ENCODE measurements around the gene B3GALT5.
"Not testable (repeated sequence)": the region's sequence is repeated elsewhere in the genome, so short reads cannot be mapped to it uniquely, and the experiment has no call there.

Gene B3GALT5

DNA sequence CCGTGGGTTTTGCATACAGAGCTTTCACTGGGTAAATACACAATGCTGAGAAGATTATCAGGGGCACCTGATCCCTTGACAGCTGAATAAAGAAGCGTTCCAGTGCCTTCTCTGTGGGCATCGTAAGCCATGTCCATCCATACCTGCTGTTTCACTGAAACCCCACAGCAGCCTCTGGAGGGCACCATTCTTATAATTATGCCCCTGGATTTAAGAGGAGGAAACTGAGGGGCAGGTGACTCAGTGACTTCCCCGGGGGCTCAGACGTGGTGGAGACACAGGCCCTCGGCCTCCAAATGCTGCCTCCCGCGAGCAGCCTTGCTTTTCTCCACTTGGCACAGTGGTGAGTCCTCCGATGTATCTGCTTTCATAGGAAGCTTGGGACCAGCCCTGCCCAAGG, 56.7 kb downstream of the B3GALT5 start:
- no peak for DNase-seq

DNA sequence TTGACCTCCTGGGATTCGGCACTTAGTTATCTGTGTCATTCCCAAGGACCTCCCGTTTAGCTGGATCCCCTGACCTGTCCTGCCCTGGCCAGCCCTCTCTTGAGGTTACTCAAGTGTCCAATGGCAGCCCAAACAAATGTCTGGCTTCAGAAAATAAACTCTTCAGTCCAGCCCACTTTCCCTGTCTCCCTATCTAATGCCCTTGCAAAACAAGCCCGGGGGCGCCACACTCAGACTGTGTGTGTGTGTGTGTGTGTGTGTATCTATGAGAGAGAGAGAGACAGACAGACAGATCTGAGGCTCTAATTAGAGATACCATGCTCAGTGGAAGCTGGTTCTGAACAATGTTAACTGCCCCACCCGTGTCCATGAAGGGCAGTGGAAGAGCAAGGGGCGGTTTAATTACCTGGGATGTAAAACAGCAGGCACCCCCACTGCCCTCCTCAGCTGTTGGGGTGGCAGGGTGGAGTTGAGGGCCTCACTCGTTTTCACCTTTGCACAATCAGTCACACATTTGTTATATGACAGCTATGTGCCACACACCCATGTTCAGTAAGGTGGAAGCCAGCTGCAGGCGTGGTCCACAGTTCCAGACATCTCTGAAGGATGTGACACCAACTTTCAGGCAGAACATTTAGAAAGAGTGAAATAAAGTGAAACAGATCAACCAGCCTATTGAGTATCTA, 57.4 kb downstream of the B3GALT5 start:
- DNase-seq, result no peak

DNA sequence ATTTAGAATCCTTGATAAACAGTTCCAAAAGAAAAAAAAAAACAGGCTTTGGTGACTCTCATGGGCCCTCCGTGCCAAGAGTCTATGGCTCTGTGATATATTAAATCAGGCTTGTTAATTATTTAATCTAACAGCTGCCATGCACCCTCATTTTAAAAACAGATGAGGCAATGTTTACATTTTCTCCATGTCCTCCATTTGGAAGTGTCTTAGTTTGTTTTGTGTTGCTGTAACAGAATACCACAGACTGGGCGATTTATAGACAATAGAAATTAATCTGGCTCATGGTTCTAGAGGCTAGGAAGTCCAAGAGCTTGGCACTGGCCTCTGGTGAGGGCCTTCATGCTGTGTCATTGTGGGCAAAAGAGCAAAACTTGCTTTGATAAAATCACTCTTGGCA, 58.0 kb downstream of the B3GALT5 start:
- no peak for DNase-seq

DNA sequence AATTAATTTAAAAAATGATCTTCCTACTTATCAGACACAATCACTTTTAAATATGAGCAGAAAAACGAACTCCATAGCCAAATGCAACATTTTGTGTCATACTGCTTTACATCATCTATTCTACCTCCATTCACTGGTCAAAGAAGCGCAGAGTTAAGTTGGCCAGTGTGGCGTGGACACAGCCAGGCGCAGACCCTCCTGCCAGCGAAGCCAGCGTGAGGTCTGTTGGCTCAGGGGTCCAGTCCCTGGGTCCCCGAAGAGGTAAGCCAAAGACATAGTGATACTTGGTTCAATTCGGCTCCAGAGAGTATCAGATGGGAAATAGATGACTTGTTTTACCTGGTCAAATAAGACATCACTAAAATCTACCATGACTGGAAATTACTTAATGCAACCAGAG, 59.2 kb downstream of the B3GALT5 start:
- no peak for DNase-seq

DNA sequence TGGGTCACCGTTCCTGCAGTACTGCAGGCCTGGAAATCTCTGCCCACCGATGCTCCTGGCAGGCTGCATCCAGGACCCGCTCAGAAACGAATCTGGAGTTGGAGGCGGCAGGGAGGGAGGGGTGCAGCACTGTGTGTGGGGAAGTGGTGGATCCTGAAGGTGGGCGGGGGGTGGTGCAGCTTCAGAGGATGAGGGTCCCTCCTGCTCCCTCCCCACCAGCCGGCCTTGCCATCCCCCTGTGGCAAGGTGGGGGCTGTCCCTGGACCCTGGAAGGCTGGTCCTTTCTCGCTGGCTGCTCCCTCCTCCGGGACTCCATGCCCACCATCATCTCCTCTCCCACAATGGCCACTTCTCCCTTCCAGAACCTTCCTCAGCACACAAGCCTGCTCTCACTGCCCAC, 60.4 kb downstream of the B3GALT5 start:
- no peak for DNase-seq

DNA sequence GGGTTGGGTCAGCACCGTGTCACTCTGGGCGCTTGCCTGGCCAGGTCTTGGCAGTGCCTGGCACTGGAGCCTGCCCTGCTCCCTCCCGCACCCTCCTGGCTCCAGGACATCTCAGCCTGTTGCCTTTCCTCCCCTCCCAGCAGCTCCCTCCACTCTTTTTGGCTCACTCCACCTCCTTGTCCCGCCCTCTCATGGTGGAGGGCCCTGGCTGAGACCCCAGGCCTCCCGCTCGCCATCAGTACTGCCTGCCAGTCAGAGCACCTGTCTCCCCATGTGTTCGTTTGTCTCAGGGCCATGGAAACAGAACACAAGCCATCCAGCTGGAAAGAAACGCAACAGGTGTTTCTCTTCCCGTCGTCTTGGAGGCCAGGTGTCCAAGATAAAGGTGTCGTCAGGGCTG, 61.0 kb downstream of the B3GALT5 start:
- DNase-seq, result no peak

DNA sequence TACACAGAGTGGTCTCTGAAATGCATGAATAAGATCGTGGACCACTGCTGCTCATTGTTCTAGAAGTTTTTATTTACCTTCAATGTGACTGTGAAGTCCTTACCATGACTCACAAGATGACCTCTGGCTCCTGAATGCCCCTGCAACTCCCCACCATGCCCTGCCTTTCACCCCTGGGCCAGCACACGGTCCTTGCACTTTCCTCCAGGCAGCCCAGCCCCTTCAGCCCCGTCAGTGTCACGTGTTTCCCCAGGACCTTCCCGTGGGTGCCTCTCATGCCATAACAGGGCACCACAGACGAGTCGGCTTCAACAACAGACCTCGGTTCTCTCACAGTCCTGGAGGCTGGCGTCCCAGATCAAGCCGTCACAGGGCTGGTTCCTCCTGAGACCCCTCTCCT, 62.1 kb downstream of the B3GALT5 start:
- DNase-seq, result no peak

DNA sequence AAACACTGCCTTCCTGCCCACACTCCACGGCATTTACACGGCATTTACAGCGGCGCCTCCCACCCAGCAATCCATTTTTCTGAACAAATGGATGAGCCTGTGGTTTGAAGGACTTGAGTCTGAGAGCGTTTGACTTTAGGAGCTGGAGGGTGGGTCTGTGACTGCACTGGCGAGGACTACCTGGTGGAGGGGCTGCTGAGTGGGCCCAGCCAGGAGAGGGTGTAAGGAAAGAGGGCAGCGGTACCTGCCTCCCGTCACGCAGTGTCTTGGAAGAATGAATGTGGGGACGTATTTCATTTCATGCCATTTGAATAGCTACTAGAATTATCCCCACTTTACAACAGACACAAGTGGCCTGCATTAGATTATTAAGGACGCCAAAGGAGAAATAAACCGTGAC, 62.9 kb downstream of the B3GALT5 start:
- no peak for DNase-seq

DNA sequence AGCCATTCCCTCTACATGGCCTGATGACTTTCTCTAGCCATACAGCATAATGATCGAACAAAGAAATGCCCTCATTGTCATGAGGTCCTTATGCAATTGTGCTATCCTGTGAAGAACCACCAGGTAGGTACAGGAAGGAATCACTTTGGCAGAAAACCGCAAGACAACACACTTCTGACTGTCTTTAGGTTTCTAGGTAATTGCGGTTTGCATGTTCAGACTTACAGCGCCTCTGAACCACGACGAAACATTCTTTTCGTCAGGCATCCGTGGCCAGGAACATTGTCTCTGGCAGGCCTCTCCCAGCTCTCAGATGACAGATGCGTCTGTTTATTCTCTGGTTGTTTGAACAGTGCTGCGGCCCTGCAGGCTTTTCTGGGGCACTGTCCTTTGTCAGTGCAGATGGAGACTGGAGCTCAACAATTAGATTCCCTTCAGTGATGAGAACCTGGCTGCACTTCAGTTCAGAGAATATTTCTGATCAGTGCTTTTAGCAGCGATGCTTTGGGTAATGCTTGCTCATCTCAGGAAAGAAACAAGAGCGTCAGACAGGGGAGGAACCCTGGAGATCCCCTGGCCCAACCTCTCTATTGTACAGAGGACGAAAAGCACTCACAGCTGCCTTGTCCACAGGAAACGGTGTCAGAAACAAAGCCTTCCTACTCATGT, 63.4 kb downstream of the B3GALT5 start:
- peak; percentile 3 for DNase-seq

DNA sequence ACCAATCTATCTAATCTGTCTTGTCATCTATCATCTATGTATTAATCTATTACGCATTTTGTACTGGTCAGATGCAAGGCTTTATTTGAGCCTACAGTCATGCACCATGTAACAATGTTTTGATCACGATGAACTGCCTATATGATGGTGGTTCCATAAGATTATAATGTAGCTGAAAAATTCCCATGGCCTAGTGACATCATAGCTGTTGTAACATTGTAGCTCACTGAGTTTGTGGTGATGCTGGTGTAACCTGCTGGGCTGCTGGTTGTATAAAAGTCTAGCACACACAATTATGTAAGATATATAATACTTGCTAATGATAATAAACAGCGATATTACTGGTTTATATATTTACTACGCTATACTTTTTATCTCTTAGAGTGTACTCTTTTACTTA, 67.5 kb downstream of the B3GALT5 start:
- no peak for DNase-seq

DNA sequence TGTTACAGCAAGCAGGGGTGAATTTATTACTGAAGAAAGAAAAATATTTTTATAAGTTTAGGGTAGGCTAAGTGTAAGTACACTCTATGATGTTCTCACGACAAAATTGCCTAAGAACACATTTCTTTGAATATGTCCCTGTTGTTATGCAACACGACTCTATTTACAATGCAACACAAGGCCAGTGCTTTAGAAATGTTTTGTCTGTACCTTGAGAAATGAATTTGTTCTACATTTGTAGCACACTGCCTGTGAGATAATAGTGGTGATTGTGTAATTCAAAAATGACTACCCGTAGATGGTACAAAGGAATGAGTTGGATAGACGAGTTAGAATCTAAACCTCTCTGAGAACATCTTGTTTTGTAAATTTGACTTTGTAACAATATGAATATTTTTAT, 68.5 kb downstream of the B3GALT5 start:
- no peak for DNase-seq

DNA sequence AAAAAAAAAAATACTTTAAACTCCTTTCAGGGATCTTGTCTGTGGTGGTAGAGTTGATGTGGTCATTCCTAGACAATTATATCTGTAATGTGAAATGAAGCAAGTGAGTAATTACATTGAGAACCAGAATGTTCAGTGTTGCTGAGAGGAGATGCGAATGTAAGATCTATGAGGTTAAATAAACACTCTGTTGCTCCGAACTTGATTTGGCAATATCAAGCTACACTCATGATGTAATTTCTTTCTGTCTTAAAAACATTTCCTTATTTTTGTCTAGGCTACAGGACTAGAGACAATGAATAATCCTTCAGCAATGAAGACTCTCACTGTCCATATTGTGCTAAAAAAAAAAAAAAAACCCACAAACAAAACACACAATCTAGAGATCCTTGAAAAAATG, 69.1 kb downstream of the B3GALT5 start:
- no peak for DNase-seq

DNA sequence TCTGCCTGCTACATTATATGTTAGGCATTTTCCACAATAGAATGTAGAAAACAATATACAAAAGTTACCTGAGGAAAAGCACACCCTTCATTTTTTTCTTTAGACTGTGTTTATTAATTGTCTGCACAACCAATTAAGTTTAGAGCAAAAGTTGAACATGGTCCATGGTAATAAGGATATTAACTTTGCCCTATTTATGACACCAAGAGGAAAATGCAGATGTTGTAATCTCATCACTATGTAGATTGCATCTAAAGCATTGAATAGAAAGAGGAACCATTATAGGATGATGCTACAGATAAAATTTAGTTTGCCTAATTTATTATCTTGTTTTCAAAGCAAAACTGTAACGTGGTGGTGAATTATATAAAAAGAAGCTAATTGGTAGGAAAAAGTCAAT, 72.5 kb downstream of the B3GALT5 start:
- DNase-seq, result no peak

DNA sequence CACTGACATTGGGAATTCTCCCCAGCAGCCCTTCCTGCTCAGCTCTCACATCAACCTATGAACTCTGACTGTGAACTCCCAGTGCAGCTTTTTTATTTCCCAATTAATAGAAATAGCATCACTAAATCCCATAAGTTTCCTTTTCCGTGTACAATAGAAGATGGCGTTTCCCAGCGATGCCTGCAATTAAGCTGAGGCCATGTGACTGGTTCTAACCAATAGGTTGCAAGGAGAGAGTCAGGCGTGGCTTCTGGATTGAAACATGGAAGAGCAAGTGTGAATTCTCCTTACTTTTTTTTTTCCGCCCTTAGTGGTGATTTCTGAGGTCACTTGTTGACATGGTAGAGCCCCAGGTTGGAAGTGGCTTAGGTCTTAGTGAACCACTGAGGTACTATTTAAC, 73.3 kb downstream of the B3GALT5 start:
- no peak for DNase-seq

DNA sequence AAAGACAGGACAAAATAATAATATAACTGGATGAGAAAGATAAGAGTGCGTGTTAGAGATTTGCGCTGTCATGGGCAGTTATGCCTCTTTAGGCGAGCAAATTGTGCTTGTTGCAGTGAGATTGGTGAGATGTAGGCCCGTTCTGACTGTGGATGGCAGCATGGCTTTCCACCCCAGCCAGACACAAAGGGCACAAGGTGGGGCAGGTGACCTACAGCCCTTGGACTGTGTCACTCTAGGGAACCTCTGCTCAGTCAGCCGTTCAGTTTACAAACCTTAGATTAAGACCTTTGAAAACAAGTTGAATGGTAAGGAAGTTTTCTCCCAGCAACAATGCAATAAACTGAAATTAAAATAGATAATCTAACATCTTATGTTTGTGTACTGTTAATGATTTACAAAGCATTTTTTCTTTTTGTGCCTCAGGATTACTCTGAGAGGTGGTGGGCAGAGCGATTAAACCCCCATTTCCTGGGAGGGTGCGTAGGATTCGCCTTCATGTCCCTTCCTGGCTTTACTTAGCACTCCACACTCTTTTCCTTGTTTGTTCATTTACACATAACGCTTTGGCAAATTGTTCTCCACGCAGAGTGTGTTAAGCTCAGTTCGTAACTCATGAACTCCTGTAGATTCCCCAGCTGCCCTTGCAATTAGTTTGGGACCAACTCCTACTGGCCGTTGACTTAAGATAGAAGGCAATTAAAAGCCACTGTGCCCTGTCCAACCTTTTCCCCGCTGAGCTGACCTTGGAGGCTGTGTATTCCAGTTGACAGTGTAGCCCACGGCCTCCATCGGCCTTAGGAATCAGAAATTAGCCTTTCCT, 74.1 kb downstream of the B3GALT5 start:
- DNase-seq, result no peak

DNA sequence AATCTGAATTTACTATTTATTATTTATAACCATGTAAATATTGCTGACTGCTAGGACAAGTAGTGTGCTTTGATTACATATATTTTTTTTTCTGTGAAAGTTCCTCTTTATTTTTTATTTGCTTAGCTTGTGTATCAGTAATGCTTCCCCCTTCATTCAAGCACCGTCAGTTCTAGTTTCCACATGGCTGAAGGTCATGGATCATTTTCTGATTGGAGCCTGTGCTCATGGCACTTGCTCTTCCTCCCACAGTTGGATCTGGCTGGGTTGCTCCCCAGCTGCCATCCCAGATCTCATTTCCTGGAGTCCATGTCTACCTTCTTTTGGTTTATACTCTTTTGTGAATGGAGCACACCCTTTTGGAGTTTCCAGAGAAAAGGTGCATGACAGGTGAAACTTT, 75.3 kb downstream of the B3GALT5 start:
- DNase-seq, result no peak

DNA sequence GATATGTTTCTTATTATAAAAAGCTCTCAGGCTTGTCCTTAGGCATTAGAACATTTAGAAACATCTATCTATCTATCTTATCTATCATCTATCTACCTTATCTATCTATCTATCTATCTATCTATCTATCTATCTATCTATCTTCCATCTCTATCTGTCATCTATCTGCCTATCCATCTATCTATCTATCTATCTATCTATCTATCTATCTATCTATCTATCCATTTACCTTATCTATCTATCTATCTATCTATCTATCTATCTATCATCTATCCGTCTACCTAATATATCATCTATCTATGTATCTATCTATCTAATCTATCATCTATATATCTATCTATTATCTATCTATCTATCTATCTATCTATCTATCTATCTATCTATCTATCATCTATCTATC, 77.1 kb downstream of the B3GALT5 start:
- DNase-seq, result not testable (repeated sequence)

DNA sequence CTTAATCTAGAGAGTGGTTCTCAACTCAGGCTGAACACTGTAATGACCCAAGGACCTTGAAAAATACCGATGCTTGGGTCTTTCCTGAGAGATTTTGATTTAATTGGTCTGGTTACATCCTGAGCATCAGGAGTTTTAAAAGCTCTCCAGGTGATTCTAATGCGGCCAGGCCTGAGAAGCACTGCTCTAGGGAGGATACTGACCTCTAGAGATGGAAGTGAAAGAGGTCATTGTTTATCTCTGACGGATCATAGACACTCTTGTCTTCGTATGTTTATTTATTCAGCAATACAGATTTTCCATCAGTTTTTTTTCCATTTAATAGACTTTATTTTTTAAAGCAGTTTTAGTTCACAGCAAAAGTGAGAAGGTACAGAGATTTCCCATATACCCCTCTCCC, 77.7 kb downstream of the B3GALT5 start:
- no peak for DNase-seq

DNA sequence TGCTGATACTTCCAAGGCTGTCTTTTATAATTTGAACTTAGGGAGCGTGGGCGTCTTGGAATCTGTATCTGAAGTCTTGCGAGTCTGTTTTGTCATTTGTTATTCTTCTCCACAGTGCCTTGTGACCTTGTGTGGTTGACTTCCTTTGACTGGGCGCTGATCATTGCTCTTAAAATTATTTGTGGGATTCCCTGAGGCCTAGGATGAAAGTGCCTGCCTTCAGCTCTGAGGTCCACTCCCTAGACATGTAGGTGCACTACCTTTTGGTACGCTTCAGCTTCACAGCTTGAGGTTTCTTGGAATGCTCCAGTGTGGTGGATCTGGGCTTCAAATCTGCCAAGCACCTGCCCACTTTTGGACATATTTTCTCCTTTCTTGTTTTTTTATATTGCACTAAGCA, 82.0 kb downstream of the B3GALT5 start:
- no peak for DNase-seq

DNA sequence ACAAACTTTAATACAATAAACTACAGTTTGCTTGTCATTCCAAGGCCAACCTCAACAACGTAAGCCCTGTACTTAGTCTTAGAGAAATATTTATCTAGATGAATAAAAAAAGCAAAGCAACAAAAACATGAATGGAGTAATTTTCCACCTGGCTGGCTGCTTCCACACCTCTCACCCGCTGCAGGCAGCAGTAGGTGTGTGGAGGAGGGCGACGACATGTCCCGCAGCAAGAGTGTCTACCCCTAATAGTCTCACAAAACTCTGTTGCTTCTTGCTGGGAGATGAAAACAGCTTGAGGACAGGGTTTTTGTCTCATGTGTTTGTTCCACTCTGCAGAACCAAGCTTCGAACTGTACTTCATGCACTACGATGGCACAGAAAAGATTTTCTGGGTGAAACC, 83.5 kb downstream of the B3GALT5 start:
- DNase-seq, result no peak

DNA sequence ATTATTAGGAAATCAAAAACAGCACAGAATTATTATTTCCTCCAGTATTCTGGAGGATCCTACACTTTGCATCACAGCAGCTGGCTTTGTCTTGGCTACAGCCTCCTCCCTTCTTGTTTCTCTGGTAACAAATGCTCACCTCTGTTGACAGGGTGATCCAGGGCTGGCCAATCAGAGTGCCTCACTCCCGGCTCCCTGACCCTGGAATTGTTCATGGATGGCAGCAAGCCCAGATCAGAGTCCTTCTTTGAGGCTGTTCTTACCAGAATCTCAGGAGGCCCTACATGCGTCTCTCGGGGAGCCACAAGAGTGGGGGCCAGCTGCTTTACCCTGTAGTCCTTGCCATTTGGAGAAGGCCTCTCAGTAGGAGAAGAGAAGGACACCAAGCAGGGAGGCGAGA, 83.9 kb downstream of the B3GALT5 start:
- peak; percentile 2 for DNase-seq

DNA sequence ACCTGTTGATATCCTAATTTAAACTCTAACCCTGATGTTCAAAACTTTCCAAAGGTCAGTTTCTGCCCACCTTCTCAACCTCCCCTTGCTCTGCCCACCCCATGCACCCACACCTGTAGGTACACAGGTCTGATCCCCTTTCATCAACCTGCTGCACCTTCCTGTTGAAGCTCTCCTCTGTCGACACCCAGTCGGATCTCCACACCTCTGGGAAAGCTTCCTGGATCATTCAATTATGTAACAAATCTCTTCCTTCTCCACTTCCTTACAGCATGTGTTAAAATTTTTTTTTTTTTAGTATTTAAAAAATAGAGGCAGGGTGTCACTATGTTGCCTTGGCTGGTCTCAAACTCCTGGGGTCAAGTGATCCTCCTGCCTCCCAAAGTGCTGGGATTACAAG, 87.6 kb downstream of the B3GALT5 start:
- no peak for DNase-seq

DNA sequence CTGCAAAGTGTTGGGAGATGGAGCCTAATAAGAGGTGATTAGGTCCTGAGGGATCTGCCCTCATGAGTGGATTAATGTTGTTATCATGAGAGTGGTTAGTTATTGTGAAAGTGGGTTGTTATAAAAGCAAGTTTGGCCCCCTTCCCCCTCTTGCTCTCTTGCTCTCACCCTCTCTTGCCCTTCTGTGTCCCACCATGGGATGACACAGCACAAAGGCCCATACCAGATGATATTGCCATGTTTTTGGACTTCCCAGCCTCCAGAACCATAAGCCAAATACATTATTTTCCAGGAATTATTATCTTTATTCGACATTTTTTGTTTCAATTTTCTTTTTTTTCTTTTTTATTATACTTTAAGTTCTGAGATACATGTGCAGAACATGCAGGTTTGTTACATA, 90.8 kb downstream of the B3GALT5 start:
- DNase-seq, result no peak

DNA sequence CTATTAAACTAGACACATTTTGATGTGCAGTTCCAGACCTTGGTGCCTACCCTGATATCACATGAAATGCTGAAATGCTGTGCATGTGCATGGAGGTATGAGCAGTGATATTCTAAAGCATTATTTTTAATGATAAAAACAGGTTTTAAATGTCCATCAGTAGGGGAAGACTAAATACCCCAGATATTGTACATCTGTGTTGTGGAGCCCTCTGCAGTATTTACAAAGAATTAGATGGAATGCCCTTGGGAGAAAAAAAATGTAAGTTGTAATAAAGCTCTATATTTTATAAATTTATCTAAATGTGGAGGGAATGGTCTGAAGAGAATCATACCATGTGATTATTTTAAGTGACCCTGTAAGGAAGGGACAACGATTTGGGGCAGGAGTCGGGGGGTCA, 93.1 kb downstream of the B3GALT5 start:
- no peak for DNase-seq
